NCI-H1694 (cell line): ENCODE data around the gene PRMT7.

Experiments
- DNase-seq: peaks from one replicate; lab custom pipeline; 2025; lab: John Stamatoyannopoulos, UW

Gene PRMT7

DNA sequence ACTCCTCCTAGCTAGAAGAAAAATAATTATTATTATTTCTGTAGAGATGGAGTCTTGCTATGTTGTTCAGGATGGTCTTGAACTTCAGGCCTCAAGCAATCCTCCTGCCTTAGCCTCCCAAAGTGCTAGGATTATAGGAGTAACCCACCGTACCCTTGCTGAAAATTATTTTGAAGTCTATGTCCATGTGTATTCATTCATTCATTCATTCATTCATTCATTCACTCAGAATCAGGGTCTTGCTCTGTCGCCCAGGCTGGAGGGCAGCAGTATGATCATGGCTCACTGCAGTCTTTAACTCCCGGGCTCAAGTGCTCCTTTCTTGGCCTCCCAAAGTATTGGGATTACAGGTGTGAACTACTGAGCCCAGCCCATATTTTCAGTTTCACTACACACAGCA, 4.2 kb upstream of the PRMT7 start:
- no peak for DNase-seq

DNA sequence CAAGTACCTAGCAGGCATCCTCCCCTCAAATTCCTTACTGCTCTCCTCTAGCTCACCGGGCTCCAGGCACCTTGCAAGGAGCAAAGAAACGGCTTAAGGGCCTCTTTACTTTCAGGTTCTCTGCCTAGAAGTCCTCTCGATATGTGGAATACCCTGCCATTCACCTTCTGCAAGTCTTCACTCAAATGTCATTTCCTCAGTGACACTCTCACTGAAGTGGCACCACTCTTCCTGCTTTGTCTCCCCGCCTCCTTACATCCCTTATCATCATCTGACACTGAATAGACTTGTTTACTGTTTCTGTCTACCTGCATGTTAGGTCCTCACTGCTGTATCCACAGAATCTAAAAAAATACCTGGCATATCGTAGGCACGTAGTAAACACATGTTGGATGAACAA, 1.0 kb upstream of the PRMT7 start:
- DNase-seq = no peak

DNA sequence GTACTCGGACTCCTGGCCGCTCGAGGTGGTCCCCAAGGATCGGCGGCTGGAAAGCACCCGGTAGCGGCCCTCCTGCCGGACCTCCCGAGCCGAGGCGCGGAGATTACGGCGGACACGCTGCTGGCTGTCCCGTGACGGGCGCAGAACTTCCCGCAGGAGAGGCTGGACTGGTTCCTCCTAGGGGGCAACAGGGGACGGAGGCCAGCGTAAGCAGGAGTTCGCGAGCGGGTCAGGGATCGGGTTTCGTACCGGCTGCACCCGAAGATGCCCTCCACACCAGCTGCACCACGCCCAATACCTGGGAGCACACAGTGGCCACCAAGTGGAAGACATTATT, 414 bp upstream of the PRMT7 start:
- no peak for DNase-seq

DNA sequence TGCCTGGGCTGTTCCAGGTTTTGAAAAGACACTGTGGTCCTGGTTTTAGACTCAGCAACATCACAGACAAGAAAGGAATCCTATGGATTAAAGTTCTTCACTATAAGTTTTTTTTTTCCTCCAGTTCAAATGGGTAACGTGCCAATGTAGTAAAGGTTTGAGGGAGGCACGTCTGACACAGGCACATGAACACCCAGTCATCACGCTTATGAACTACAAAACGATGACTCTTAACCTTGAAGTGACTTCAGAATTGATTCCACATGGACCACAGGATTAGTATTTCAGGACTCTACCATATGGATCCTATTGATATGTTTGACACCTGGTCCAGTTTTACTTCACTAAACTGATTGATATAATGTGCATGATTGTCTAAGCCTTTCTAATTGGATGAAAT, 2.3 kb downstream of the PRMT7 start:
- DNase-seq = no peak

DNA sequence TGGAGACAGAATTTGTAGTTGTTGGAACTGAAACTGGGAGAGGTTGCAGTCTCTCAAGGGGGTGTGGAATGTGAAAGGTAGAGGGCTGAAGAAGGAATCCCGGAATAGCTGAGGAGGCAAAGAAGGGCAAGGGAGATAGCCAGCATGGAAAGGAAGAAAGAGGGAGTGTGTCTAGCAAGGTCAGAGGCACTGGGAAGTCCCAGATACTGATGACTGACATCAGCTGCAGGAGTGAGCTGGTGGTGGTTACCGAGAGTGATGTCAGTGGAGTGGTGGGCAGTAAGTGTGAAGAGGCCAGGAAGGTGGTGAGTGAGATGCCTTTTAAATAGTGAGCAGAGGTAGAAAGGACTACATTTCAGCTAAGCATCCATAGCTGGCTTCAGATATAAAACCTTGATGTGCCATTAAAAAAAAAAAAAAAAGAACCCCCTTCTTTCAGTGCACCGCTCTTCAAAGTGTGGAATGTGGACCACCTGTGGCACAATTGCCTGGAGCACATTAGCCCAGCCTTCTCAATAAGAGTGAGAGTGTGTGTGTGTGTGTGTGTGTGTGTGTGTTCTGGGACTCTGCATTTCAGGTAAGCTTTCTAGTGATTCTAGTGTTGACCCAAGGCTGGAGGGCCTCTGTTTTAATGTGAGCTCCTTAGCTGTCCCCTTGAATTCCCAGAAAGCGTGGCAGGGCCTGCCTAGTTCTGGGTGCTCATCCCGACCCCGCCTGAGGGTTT, 8.5 kb downstream of the PRMT7 start:
- DNase-seq = no peak

DNA sequence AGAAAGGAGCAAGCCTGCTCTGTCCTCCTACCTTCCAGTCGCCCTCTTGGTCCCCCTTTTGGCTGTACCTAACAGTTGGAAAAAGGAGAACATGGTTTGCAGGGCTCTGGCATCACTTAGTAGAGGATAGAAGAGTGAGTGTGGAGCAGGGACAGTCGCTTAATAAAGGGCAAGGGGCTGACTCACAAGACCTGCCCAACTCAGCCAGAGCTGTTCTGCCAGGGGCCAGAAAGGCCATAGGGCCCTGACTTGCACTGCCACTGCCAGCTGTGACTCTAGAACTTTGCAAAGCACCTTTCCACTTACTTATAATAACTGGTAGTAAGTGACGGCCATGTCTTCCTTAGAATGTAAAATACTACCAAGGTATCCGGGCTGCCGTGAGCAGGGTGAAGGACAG, 13.5 kb downstream of the PRMT7 start:
- DNase-seq = no peak

DNA sequence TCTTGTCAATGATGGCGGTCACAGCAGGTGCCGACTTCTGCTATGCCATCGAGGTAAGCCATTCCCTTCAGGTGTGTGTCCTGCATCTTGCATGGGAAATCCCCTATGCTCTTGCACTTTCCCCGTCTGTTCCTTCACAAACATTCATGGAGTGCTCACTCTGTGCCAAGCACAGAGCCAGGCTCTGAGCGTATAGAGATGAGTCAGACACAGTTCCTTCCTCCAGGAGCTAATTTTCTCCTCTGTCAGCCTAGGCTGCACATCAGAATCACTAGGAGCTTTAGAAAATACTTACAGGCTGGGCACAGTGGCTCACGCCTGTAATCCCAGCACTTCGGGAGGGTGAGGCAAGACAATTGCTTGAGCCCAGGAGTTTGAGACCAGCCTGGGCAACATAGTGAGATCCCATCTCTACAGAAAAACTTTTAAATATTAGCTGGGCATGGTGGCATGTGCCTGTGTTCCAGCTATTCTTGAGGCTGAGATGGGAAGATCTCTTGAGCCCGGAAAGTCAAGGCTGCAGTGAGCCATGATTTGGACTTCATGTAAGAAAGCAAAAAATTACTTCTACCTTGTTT, 14.1 kb downstream of the PRMT7 start:
- no peak for DNase-seq

DNA sequence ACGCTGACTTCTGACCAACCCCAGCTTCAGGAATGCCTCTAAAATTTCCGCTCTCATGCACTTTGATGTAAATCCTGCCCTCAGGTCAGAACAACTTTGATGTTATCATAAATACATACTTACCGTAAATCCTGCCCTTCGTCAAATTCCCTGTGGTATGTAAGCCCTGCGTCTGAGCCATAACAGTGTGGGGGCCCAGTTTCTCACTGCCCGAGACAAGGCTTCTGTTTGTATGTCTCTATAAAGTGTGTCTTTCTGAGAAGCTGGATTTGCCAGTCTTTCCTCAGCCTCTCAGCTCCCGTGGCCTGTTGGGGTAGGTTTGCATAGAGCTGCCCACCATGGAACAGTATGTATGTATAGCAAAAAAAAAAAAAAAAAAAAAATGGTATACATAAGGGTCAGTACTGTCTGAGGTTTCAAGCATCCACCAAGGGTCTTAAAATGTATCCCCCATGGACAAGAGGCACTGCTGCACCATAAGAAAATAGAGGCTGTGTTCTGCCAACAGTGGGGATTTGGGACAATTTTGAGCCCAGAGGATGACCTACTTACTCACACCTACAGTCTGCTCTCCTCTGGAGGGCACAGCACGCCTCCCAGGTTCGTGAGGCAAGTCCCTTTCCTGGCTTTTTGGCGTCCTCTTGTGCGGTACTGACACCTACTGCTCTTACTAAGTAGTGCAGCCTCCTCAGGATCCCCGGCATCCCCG, 17.5 kb downstream of the PRMT7 start:
- peak; percentile 75 for DNase-seq

DNA sequence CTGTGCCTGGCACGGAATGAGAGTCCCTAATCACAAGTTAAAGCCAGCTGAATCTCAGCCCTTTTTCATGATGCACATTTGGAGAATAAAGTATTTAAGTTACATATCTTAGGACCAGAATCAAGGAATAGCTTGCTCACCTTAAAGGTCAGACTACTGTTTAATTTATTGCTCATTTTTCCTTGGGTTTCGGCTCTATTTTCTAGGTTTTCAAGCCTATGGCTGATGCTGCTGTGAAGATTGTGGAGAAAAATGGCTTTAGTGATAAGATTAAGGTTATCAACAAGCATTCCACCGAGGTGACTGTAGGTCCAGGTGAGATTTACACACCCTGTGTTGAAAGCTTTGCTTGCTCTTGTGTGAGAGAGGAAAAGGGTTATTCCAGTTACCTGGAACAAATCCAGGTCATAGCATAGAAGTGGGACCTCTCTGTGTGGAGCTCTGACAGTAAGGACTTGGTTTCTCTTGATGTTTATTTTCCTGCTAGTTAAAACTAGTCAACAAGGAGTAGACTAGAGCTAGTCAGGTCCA, 18.1 kb downstream of the PRMT7 start:
- DNase-seq = no peak

DNA sequence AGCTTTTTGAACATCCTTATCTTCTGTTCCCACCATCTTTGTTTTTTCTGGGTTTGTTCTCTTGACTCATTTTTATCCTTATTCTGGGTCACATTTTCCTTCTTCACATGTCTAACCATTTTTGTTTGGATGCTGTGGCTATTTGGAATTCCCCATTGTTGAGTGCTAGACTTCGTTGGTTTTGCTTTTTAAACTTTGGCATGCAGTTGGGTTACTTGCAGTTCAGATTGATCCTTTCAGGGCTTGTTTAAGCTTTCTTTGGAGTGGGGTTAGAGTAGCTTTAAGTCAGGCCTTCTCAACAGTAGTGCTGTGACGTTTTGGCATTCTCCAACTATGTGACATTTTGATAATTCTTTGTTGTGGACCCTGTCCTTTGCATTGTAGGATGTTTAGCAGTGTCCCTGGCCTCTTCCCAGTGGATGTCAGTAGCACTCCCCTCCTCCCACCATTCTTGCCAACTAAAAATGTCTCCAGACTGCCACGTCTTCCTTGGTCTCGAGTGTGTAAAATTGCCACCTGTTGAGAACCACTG, 21.1 kb downstream of the PRMT7 start:
- no peak for DNase-seq

DNA sequence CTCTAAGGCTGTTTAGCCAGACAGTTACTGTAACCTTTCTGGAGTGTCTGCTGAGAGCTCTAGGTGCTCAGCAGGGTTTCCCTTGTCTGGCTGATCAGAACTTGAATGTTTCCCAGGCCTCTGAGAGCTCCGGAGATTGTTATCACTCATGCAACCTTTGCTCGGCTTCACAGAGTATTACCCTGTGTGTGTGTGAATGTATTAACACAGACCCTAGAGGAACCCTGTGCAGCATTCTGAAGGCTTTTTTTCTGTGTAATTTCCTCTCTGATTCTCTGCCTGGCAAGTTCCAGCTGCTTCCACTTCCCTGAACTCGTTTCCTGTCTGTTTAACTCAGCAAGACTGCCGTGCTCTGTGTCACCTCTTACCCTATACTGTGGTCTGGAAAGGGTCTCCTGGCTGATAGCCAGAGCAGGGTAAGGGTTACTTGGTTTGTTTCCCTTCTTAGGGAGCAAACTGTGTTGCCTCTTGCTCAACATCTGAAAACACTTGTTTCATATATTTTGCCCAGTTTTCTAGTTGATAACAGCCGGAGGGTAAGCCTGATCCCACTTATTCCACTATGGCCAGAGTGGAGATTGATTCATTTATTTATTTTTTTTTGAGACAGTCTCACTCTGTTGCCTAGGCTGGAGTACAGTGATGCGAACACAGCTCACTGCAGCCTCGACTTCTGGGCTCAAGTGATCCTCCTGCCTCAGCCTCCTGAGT, 21.7 kb downstream of the PRMT7 start:
- DNase-seq = no peak

DNA sequence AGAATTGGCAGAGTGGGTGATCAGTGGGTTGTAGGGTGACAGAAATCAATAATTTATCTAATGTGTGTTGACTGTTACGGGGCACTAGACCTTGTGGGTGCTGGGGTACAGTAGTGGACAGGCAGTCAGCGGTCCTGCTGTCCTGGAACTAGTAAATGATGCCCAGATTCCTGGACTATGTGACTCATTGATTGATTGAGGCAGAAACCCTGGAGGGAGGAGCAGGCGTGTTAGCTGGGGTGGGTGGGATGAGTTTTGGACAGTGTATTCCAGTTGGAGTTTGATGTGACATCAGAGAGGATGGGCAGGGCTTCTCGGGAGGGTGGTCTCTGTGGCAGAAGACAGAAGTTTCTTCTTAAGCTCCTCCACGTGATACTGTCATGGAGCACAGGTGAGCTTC, 24.4 kb downstream of the PRMT7 start:
- DNase-seq = no peak

DNA sequence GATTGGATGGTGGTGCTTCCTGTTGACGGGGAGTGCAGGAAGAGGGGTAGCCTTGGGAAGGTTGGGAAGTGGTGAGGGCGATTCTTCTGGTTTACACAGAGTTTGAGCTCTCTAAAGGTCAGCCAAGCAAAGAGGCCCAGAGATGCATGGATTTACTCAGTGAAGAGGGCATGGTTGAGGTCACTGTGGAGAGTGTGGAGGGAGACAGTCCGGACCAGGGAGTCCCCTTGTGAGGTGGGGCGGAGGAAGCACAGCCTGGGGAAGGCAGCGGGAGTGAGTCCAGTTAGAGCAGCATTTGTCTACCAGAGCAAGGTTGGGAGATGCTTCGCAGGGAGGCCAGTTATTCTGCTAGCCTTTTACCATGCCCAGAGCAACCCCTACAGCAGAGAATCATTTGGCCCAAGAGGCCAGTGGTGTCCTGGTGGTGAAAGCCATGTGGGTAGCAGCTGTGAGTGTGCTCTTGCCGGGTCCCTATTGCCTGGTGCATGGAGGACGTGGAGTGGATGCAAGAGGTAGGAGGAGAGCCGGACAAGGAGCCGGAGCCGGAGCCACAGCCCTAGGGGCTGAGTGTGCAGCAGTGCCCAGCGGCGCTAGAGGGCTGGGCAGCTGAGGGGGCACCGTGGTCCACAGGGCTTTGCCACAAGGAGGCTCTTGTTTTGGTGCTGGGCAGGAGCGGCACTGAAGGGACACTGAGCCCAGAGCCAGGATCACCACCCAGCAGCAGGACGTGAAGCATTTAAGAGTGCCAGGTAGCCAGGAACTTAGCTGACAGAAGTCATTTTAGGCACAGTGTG, 27.7 kb downstream of the PRMT7 start:
- no peak for DNase-seq

DNA sequence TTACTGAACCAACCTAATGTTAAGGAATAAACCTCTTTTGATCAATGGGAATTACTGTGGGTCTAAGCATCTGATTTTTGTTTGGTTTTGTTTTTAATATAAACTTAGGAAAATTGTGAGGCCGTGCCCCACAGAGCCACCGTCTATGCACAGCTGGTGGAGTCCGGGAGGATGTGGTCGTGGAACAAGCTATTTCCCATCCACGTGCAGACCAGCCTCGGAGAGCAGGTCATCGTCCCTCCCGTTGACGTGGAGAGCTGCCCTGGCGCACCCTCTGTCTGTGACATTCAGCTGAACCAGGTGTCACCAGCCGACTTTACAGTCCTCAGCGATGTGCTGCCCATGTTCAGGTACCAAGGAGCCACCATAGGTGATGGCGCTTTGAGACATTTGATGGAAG, 28.4 kb downstream of the PRMT7 start:
- DNase-seq = no peak

DNA sequence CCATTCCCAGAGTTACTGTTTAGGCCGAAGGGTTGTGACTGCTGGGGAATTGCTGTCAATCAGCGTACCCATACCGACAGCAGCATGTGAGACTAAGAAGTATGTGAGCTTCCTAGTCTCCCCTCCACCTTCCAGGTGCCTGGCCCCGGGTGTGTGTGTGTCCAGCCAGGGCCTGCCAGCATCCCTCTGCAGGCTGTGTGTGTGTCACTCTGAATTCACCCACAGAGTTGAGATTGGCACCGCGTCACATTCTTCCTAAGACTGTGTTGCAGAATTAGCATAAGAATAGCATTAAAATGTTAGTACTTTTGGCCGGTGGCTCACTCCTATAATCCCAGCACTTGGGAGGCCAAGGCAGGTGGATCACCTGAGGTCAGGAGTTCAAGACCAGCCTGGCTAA, 31.8 kb downstream of the PRMT7 start:
- no peak for DNase-seq

DNA sequence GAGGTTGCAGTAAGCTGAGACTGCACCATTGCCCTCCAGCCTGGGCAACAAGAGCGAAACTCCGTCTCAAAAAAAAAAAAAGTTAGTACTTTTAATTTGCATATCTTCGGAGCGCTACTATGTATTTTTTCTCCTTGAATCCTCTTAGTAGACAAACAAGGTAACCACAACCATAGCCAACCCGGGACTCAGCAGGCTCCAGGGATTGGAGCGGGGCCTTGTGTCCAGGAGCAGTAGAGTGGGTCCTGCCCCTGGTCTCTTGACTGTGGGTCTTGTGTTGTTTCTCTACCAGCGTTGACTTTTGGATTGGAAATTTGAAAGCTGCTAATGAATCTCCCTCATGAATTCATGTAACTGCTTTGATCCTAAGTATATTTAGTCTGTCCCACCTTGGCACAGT, 32.3 kb downstream of the PRMT7 start:
- no peak for DNase-seq

DNA sequence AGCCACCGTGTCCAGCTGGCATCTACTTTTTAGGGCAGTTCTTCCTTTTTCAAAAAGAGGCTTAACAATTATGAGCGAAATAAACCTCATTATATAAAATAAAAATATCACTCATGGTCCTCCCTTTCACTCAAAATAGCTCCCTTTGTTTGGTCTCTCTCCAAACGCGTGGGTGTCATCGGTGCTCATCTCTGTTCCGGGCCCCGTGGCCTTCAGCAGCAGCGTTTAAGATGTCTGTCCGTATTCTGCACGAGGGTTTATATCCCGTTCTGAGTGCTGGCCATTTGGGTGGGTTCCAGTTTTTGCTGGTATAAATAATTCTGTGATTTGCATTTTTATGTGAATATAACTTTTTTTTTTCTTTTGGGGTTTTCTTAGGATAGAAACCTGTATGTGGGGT, 33.4 kb downstream of the PRMT7 start:
- DNase-seq = no peak

DNA sequence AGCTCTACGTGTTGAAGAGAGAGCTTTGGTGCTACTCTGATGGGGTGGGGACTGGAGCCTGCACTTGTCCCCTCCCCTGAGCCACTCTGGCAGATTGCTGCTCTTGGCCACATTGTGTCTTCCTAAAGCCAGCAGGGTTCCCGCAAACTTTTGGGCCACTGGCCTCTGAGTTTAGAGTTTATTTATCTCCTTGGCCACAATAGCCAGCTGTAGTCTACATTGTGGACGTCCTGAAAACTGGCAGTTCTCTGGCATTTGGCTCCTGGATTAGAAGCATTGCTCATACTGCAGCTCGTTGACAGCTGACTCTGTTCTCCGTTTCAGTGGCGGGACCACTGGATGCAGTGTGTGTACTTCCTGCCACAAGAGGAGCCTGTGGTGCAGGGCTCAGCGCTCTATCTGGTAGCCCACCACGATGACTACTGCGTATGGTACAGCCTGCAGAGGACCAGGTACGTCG, 34.6 kb downstream of the PRMT7 start:
- DNase-seq = no peak

DNA sequence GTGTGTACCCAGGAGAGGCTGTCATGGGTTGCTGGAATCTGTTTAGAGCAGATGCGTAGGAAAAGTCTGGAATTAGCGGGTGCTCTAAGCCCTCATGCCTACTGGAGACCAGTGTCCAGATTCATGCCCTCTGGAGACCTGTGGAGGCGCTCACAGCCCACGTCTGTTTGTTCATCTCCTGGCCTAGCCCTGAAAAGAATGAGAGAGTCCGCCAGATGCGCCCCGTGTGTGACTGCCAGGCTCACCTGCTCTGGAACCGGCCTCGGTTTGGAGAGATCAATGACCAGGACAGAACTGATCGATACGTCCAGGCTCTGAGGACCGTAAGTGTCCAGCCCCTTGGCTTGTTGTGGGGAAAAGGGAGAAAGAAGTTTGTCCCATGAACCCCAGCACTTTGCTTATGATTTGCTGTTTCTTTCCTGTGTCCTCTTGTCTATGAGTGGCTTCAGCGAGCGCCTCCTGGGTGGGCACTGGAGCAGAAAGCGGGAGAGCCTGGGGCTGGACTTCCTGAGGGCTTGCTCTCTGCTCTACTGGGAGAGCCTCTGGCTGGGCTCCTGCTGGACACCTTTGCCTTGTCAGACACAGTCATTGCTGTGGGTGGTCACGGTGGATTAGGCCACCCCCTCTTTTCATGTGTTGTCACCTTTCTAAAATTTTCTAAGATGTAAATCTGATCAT, 35.3 kb downstream of the PRMT7 start:
- DNase-seq = no peak

DNA sequence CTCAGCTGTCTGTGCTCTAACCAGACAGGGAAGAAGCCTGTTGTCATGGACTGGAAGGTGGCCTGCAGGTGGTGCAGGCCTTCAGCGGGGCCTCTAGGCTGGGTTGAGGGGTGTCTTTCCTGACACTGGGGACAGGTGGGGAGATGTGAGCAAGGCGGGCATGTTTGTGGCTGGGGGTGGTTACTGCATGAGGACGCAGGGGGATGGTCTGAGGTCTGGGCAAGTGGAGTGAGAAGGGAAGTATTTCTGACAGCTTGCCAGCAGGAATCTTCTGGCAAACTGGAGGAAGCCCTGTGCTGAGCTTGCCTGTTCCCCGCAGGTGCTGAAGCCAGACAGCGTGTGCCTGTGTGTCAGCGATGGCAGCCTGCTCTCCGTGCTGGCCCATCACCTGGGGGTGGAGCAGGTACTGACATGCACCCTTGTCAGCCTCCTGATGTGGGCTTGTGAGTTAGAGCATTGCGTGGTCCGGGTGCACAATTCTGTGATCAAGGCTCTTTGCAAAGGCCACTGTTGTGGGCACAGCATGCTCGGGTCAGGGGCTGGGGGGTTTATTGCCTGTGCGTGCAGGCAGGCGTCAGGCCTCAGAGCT, 36.2 kb downstream of the PRMT7 start:
- no peak for DNase-seq

DNA sequence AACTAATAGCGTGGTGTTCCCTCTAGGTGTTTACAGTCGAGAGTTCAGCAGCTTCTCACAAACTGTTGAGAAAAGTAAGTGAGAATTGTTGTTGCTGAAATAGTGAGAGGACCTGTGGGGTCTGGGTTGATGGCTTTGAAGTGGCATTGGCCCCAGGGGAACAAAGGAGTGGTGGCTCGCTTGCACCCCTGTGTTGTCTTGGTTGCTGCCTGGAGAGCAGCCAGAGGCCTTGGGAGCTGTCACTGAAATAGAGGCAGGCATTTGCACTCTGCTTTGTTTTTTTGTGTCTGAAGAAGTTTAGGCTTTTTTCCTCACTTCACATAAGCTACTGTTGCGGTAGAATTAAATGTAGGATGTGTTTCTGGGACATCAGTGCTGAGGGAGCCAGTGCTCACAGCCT, 36.8 kb downstream of the PRMT7 start:
- no peak for DNase-seq
